ENCODE measurements around the gene EPM2AIP1.
"Not testable (repeated sequence)": the region's sequence is repeated elsewhere in the genome, so short reads cannot be mapped to it uniquely, and the experiment has no call there.

EPM2AIP1 gene

GRCh38 chr3:36956155-36956554, 36.8 kb downstream of the EPM2AIP1 start:
- FAIRE-seq (no peak), DNase-seq (ENCODE audit: insufficient read length, low spot score) (no peak)

DNA sequence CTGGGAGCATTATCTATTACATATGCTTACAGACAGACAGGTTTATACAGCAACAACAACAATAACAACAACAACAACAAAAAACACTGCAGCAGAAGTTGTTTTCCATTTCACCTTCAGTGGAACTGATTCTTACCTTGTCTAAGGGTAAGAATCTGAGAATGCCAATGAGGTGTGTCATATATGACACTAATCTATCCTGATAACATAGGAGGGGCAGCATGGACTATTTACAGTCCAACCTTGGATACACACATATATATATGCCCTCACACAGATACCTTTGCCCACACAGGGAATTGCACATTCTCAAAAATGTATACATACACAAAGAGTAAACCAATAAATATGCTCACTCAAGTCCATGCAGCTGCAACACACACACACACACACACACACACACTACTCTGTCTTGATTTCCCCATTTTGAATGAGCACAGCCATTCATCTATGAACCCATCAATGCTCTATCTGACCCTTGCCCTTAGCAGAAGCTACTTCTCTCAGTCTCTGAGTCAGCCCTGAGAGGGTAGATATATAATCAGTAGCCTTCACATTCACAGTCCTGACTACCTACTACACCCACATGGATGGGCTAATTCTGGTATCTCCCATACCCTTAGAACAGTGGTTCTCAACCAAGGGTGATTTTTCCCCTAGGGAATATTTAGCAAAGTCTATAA, 38.3 kb downstream of the EPM2AIP1 start:
- FAIRE-seq: no peak
- DNase-seq (ENCODE audit: insufficient read length, low spot score): no peak

DNA sequence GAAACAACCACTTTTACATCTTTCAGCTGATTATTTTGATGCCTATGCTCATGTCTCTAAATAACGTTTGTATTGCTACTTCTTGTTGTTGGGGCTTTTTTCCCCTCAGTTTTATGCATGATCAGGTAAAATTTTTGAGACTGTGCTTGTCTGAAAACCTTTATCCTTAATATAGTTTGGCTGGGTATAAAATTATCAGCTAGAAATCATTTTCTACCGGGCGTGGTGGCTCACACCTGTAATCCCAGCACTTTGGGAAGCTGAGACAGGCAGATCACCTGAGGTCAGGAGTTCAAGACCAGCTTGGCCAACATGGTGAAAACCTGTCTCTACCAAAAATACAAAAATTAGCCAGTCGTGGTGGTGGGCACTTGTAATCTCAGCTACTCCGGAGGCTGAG, 45.1 kb downstream of the EPM2AIP1 start:
- not testable (repeated sequence) for FAIRE-seq; DNase-seq (ENCODE audit: insufficient read length, low spot score)

DNA sequence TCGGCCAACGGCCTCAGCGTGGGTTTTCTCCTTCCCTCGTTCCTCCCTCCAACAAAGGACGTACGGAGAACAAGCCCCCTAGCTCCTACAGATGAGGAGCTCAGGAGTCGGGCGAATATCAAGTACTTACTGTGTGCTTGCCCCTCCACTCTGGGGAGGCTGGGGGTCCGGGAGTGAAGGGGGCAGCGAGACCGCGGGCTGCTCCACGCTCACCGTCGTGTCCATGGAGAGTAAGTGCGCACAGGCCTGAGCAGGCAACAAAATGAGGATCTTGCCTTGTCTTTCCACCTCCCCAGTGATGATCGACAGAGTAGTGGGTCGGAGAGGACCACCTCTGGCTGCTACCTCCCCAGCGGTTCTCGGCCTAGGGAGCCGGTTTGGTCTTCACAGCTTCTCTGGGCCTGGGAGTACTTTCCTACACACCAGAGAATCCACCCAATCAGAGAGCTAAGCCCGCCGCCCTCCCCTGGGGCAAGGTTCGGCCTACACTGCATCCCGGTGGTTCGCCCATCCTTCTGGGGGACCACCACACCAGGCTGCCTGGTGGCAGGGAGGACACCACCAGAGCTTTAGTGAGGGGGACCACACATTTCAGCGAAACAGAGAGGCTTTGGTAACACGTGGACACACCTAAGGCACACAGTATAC, 47.5 kb downstream of the EPM2AIP1 start:
- DNase-seq (ENCODE audit: insufficient read length, low spot score): no peak
- no peak for FAIRE-seq

DNA sequence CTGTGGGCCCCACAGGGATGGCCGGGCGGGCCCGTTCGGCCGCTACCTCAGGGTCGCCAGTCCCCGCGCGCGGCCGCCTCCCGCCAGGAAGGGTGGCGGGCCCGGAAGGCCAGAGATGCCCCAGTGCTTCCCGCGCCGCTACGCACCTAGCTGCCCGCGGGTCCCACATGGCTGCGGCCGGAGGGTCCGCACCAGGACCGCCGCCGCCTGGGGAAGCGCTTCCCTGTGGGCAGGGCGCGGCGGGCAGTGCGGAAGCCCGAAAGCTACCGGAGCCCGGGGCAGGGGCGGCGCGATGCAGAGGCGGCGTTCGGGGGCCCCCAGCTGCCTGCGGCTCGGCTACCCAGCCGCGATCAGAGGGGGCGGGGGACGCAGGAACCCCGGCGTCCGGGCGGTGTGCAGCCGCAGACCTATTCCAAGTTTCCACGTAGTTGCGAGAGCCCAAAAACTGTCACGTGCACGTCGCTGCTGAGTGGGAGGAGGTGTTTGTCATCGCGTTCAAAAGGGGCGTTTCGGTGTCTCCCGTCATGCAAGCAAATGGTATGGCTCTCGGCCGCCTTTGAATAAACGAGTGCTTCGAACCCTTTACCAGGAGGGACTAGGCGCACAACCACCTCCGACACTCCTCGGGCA, 48.2 kb downstream of the EPM2AIP1 start, which contains the start of gene TRANK1:
TRANK1 (minus strand) TSS at position 414 of the 630 bp plus-strand sequence; CDS start at position 169, 245 bp downstream.
- DNase-seq (ENCODE audit: insufficient read length, low spot score): peak; percentile 53
- peak; percentile 33 for FAIRE-seq

- FAIRE-seq (no peak), DNase-seq (ENCODE audit: insufficient read length, low spot score) (peak; percentile 48)
Observed at GRCh38 chr3:36944012-36944640, 48.8 kb downstream of the EPM2AIP1 start.

DNA sequence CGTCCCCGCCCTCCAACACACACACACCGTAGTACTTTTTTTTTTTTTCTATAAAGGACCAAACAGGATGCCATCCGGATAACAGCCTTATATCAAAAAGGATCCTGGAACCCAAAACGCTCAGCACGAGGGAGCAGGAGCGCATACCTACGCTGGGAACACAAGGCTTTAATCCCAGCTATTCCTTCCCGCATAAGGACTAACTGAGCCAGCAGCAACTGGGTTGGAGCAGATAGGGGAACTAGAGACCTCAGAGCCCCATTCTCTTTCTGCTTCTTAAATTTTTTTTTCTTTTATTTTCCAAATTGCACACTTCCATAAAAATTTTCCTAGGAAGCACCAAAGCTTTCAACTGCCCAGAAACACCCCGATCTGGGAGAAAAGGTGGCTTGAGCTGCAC, 49.3 kb downstream of the EPM2AIP1 start:
- FAIRE-seq: peak; percentile 60
- no peak for DNase-seq (ENCODE audit: insufficient read length, low spot score)

DNA sequence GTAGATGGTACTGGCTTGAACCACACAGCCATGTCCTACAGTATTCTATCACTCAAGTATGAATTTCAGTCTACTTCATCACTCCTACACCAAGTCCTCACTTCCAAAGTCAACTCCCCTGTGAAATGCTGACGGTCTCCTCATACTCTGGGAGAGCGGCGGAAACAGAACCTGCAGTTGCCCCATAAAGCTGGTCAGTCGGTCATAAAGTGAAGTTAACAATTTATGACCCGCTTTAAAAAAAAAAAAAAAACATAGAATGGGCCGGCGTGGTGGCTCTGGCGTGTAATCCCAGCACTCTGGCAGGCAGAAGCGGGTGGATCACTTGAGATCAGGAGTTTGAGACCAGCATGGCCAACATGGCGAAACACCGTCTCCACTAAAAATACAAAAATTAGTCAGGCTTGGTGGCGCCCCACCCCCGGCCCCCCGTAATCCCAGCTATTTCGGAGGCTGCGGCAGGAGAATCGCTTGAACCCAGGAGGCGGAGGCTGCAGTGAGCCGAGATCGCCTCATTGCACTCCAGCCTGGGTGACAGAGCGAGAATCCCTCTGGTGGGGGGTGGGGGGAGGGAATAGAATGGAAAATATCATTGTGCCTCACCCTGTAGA, 50.2 kb downstream of the EPM2AIP1 start:
- DNase-seq (ENCODE audit: insufficient read length, low spot score): no peak
- FAIRE-seq: no peak

- FAIRE-seq: no peak
Observed at GRCh38 chr3:36941658-36942057, 51.3 kb downstream of the EPM2AIP1 start.

GRCh38 chr3:36941162-36941561, 51.8 kb downstream of the EPM2AIP1 start:
- no peak for FAIRE-seq
- DNase-seq (ENCODE audit: insufficient read length, low spot score): no peak

More at GRCh38 chr3:36941658-36942057, 51.3 kb downstream of the EPM2AIP1 start:
- no peak for DNase-seq (ENCODE audit: insufficient read length, low spot score)

DNA sequence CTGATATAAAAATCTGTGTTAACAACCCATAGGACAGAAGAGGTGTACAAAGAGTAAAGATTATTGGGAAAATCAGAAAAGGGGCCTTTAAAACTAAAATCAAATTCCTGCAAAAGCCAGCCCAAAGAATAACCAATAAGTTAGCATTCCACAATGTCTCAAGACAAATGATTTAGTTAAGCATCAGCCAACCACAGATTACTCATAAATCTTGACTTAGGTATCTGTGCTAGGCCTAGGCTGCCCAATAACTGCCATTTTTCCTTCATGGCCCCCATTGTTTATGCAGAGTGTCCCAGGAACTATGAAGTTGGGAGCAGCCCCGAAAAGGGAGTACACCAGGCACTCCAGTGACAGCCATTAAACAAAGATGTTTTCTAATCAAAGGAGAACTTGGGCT, 55.4 kb downstream of the EPM2AIP1 start:
- FAIRE-seq (no peak), DNase-seq (ENCODE audit: insufficient read length, low spot score) (no peak)
